ENCODE measurements around the gene ATP8B4. TPM values are rescaled to one million over a fixed set of nuclear protein-coding genes. Genes with fewer than 3 reads are reported as not detected.

ATP8B4 gene
- total and polyA plus RNA-seq, 7 donors: 1.2 to 11.1 (median 4.9) TPM

DNA sequence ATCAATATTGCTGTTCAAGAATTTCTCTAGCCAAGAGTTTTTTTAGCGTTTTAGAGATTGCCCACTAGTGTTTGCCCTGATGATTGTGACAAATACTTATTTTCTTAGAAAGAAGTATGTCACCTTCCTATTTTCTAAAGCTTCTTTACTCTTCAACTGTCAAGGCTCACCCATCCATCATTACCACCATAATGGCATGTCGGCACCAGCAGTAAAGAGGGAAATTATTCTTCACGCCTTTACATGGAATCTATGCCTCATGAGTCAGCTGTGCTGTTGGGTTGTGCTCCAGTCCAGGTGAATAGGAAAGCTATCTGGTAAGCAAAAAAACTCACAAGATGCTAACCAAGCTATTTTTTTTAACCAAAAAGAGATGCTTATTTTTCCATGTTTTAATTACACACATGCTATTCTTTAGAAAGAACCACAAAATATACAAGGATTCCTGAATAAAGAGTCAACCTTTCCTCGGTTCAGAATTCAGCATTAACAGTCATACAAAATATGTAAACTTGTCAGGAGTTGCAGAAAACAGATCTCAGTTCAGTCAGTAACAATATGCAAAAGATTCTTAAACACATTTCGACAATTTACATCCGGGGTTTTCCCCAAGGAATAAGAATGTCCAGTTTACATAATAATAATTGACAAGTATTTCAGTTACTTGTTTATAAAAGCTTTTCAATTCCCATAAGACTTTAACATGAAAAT lies 128.0 kb downstream of the ATP8B4 start:
- H3K9me3 ChIP-seq: no peaks in the 10 kb centered on the region
- 83 to 87% methylated on average over 6 of the region's 6 CpGs for WGBS, 2 donors
- DNase-seq: no peak
- no peaks in the 10 kb centered on the region for H3K36me3 ChIP-seq
- no peak overlapping the region for H3K4me3 ChIP-seq
- TF ChIP-seq, protein P1, sequence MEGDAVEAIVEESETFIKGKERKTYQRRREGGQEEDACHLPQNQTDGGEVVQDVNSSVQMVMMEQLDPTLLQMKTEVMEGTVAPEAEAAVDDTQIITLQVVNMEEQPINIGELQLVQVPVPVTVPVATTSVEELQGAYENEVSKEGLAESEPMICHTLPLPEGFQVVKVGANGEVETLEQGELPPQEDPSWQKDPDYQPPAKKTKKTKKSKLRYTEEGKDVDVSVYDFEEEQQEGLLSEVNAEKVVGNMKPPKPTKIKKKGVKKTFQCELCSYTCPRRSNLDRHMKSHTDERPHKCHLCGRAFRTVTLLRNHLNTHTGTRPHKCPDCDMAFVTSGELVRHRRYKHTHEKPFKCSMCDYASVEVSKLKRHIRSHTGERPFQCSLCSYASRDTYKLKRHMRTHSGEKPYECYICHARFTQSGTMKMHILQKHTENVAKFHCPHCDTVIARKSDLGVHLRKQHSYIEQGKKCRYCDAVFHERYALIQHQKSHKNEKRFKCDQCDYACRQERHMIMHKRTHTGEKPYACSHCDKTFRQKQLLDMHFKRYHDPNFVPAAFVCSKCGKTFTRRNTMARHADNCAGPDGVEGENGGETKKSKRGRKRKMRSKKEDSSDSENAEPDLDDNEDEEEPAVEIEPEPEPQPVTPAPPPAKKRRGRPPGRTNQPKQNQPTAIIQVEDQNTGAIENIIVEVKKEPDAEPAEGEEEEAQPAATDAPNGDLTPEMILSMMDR (IDR thresholded peaks at IDR 0.05): no peak
- no peak for TF ChIP-seq POLR2A (IDR thresholded peaks at IDR 0.05)
- peak in 1 of 4 donors; percentile 36 for TF ChIP-seq EP300 (IDR thresholded peaks at IDR 0.05)
- peak; percentile 42 to 82 (median 72) for TF ChIP-seq POLR2AphosphoS5 (IDR thresholded peaks at IDR 0.05)
- peaks cover 0 to 92% (median 75%) of the 10 kb centered on the region in 4 donors for H3K4me1 ChIP-seq
- peak overlapping the region; percentile 39 to 76 (median 60) for H3K27ac ChIP-seq
- no peaks in the 10 kb centered on the region for H3K27me3 ChIP-seq
- intact Hi-C loops (cut with DNase I): no loop called here

DNA sequence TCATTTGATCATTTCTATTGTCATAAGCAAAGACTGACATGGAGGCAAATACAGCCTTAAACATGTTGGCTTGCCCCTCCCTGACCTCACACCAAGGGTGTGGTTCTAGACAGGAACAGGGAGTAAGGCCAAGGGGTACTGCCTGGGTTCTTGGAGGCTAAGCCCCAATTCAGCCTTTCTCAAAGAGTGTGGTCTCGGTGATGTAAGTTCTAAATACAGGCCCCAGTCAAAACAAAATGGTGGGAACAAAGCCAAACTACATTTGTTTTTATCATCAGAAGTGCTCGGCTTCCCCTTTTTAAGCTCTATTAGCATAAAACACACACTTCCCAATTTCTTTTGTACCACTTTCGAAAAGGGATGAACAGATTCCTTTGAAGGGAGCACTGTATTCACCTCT lies 129.5 kb downstream of the ATP8B4 start:
- H3K9me3 ChIP-seq: no peaks in the 10 kb centered on the region
- intact Hi-C loops (cut with DNase I): no loop called here
- 72 to 77% methylated on average over 3 of the region's 3 CpGs for WGBS, 2 donors
- no peak for TF ChIP-seq EP300 (IDR thresholded peaks at IDR 0.05)
- no peak for TF ChIP-seq POLR2A (IDR thresholded peaks at IDR 0.05)
- TF ChIP-seq, protein P1 (IDR thresholded peaks at IDR 0.05): no peak
- no peak for TF ChIP-seq POLR2AphosphoS5 (IDR thresholded peaks at IDR 0.05)
- H3K27me3 ChIP-seq: no peaks in the 10 kb centered on the region
- peaks cover 0 to 77% (median 61%) of the 10 kb centered on the region in 4 donors for H3K4me1 ChIP-seq
- H3K36me3 ChIP-seq: no peaks in the 10 kb centered on the region
- H3K27ac ChIP-seq: peak overlapping the region; percentile 39 to 76 (median 60)
- DNase-seq: peak; percentile 62
- H3K4me3 ChIP-seq: no peak overlapping the region

DNA sequence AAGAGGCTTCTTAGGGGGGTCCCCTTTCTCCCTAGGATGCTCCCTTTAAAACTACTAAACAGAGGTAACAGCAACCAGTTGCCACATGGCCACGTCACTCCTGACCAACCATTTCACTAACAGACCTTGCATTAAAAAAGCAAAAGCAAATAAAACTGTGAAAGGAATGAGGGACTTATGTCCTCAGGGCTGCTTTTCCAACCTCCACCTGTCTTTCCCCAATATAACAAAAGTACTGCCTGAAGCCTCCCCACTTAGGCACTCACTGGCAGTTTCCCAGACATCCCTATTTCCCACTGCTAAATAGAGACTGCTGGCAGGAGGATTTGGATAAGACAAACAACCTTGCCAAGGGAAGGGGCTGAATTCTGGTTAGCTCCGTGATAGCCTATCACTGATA lies 130.3 kb downstream of the ATP8B4 start:
- H3K27ac ChIP-seq: peak overlapping the region; percentile 48 to 76 (median 60)

DNA sequence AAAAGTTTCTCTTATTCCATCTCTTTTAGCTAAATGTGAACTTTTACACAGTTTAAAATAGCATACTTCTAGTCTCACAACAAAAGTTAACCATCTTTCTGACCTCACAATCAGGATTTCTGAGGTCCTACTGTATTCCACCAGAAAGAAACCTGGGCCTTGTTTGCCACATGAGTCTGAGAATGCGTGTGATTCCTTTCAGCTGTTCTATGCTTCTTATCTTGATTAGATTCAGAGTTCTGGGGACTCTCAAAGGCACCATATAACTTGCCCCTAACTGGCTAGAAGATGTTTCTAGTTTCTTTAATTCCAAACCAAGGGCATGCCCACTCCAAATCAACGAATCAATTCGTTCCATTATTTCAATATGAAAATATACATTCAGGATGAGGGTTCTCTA lies 131.1 kb downstream of the ATP8B4 start:
- Histone ChIP-seq H3K36me3 (no peaks in the 10 kb centered on the region), H3K4me3 (no peak overlapping the region), H3K27ac (peak overlapping the region; percentile 48 to 76 (median 60)), H3K9me3 (no peaks in the 10 kb centered on the region), H3K4me1 (peaks cover 0 to 62% (median 56%) of the 10 kb centered on the region in 4 donors), H3K27me3 (no peaks in the 10 kb centered on the region)
- intact Hi-C loops (cut with DNase I): no loop called here
- no peak for TF ChIP-seq POLR2A (IDR thresholded peaks at IDR 0.05)
- TF ChIP-seq EP300 (IDR thresholded peaks at IDR 0.05): no peak
- TF ChIP-seq, protein P1 (IDR thresholded peaks at IDR 0.05): no peak
- no peak for TF ChIP-seq POLR2AphosphoS5 (IDR thresholded peaks at IDR 0.05)
- 90 to 93% methylated on average over 3 of the region's 3 CpGs for WGBS, 2 donors
- DNase-seq: no peak

More for the DNA sequence above, 130.3 kb downstream of the ATP8B4 start:
- Histone ChIP-seq H3K4me1 (peaks cover 0 to 71% (median 56%) of the 10 kb centered on the region in 4 donors), H3K27me3 (no peaks in the 10 kb centered on the region), H3K4me3 (no peak overlapping the region), H3K36me3 (no peaks in the 10 kb centered on the region), H3K9me3 (no peaks in the 10 kb centered on the region)
- intact Hi-C loops (cut with DNase I): no loop called here
- DNase-seq: no peak
- no peak for TF ChIP-seq EP300 (IDR thresholded peaks at IDR 0.05)
- TF ChIP-seq, protein P1 (IDR thresholded peaks at IDR 0.05): no peak
- no peak for TF ChIP-seq POLR2AphosphoS5 (IDR thresholded peaks at IDR 0.05)
- no peak for TF ChIP-seq POLR2A (IDR thresholded peaks at IDR 0.05)
- WGBS, 2 donors: 90 to 92% methylated on average over 2 of the region's 2 CpGs

Measured in sigmoid colon (tissue), 7 donors.